ENCODE results near the gene NOG. TPM values are rescaled to one million over a fixed set of nuclear protein-coding genes. Genes with fewer than 3 reads are reported as not detected.

Gene NOG
- total RNA-seq, 3 donors from 2014 or later, result 0.48 to 1.6 (median 0.88) TPM

GRCh38 chr17:56600256-56600655, 6.8 kb downstream of the NOG start:
- no peak for DNase-seq (ENCODE audit: low spot score in 2 of 2)
- H3K27ac ChIP-seq, result no peak overlapping the region
- H3K27me3 ChIP-seq, result peaks cover 0 to 53% of the 10 kb centered on the region in 2 donors
- intact Hi-C loops (cut with DNase I; ENCODE audit: low total_unique reads), result no loop called here
- peaks cover 0 to 5% of the 10 kb centered on the region in 2 donors for H3K4me1 ChIP-seq
- H3K36me3 ChIP-seq, result no peaks in the 10 kb centered on the region
- H3K4me3 ChIP-seq, result no peak overlapping the region
- no peaks in the 10 kb centered on the region for H3K9me3 ChIP-seq
- no peak for TF ChIP-seq POLR2A (IDR thresholded peaks at IDR 0.05)
- TF ChIP-seq POLR2AphosphoS5 (IDR thresholded peaks at IDR 0.05), result no peak
- no peak for TF ChIP-seq CTCF (IDR thresholded peaks at IDR 0.05)

GRCh38 chr17:56601591-56601990, 8.1 kb downstream of the NOG start:
- Histone ChIP-seq H3K27me3 (peaks cover 0 to 40% of the 10 kb centered on the region in 2 donors), H3K4me3 (no peak overlapping the region), H3K4me1 (no peaks in the 10 kb centered on the region), H3K9me3 (no peaks in the 10 kb centered on the region), H3K36me3 (no peaks in the 10 kb centered on the region), H3K27ac (no peak overlapping the region)
- intact Hi-C loops (cut with DNase I; ENCODE audit: low total_unique reads), result no loop called here
- TF ChIP-seq POLR2AphosphoS5 (IDR thresholded peaks at IDR 0.05) (no peak), CTCF (IDR thresholded peaks at IDR 0.05) (no peak), POLR2A (IDR thresholded peaks at IDR 0.05) (no peak)
- DNase-seq (ENCODE audit: low spot score in 2 of 2), result no peak

- intact Hi-C loops (cut with DNase I; ENCODE audit: low total_unique reads), result no loop called here
- Histone ChIP-seq H3K27me3 (peaks cover 0 to 30% of the 10 kb centered on the region in 2 donors), H3K4me3 (no peak overlapping the region), H3K9me3 (no peaks in the 10 kb centered on the region), H3K36me3 (no peaks in the 10 kb centered on the region), H3K27ac (no peak overlapping the region), H3K4me1 (no peaks in the 10 kb centered on the region)
- no peak for DNase-seq (ENCODE audit: low spot score in 2 of 2)
- TF ChIP-seq POLR2A (IDR thresholded peaks at IDR 0.05) (no peak), POLR2AphosphoS5 (IDR thresholded peaks at IDR 0.05) (no peak), CTCF (IDR thresholded peaks at IDR 0.05) (no peak)
Measured at GRCh38 chr17:56602292-56603130, 9.0 kb downstream of the NOG start.

GRCh38 chr17:56603486-56604238, 10.2 kb downstream of the NOG start:
- TF ChIP-seq POLR2A (IDR thresholded peaks at IDR 0.05) (no peak), CTCF (IDR thresholded peaks at IDR 0.05) (no peak), POLR2AphosphoS5 (IDR thresholded peaks at IDR 0.05) (no peak)
- no peak for DNase-seq (ENCODE audit: low spot score in 2 of 2)
- peaks cover 0 to 19% of the 10 kb centered on the region in 2 donors for H3K27me3 ChIP-seq
- intact Hi-C loops (cut with DNase I; ENCODE audit: low total_unique reads), result no loop called here
- H3K9me3 ChIP-seq, result no peaks in the 10 kb centered on the region
- no peak overlapping the region for H3K4me3 ChIP-seq
- H3K27ac ChIP-seq, result no peak overlapping the region
- H3K4me1 ChIP-seq, result no peaks in the 10 kb centered on the region
- no peaks in the 10 kb centered on the region for H3K36me3 ChIP-seq

Measured in breast epithelium (tissue), 4 donors.